DMS79 (cell line): ENCODE data around the gene APP.

Experiments
- DNase-seq: peaks from one replicate; lab custom pipeline; 2025; lab: John Stamatoyannopoulos, UW

Gene APP

DNA sequence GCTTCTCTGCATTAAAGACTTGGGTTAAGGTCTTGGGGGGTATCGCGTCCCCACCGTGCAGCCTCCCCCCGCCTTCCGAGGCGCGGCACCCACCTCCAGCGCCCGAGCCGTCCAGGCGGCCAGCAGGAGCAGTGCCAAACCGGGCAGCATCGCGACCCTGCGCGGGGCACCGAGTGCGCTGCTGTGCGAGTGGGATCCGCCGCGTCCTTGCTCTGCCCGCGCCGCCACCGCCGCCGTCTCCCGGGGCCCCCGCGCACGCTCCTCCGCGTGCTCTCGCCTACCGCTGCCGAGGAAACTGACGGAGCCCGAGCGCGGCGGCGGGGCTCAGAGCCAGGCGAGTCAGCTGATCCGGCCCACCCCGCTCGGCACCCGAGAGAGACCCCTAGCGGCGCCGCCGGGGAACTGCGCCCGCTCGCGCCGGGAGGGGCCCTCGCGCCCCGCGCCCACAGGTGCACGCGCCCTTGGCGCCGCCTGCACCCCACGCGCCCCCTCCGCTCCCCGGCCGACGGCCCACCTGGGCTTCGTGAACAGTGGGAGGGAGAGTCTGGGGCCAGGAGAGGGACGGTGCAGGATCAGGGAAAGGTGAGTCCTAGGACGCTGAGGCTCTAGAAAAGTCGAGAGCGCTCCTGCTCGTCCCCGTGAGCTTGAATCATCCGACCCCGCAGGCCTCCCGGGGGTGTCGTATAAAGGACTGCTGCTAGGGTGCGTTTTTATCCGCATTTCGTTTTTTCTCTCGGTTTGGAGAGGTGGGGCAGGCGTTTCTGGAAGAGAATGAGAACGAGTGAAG, at the start of gene APP:
APP (minus strand) TSS at position 300 of the 787 bp plus-strand sequence; CDS start at position 150, 150 bp downstream.
- peak; percentile 29 for DNase-seq

DNA sequence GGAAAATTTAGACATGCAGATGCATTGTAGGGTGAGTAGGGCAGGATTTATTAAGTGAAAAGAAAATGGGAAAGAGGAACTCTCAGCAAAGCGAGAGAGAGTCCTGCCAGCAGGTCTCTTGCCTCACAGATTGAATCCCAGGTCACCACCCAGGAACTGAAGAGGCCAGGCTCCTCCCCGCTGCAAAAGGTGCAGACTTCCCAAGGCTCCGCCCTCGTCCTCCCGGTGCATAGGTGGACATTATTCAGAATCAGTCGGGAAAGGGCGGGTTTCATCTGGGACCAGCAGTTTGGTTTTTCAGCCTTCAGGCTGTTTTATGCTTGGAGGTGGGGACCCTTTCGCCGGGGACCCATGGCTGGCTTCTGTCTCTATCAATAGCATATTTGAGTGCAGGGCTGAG, 41.6 kb upstream of the APP start:
- no peak for DNase-seq

- no peak for DNase-seq
Measured at GRCh38 chr21:26210614-26211013, 40.0 kb upstream of the APP start.

DNA sequence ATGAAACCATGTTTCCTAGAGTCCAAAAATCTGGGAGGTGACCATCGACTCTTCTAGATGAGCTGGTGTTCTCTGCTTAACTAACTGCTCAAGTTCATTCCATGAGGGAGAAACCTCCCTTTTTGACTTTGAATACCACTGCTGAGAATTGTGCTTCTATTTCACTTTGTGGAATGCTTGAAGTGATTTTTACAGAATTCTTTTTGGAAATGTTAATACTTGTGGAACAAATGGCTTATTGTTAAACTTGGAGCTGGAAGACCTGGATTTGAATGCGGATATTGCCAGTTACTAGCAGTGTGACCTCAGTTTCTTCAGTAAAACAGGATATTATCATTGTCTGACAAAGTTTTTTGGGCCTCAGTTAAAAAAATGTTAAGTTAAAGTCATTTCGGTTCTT, 36.5 kb upstream of the APP start:
- no peak for DNase-seq

GRCh38 chr21:26199456-26199855, 28.9 kb upstream of the APP start:
- DNase-seq = no peak

- DNase-seq = no peak
Measured at GRCh38 chr21:26195708-26196107, 25.1 kb upstream of the APP start.

DNA sequence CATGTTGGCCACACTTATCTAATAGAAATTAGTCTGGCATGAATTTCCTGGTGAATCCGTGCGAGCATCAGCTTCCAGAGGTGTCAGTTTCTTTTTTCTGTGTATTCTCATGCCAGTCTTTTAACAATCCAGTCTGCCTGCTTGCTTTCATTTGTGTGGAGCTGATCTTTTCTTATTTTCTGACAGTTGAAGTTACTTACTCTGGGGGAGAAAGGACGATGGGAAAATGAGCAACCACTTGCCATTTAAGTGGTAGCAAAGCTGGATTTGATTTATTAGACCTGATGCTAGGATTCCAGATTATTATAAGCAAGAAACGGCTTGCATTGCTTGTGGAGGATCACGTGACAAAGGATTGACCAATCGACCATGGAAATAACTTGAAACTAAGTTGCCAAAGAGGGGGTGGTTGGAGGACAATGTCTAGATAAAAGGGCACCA, 24.3 kb upstream of the APP start:
- no peak for DNase-seq

DNA sequence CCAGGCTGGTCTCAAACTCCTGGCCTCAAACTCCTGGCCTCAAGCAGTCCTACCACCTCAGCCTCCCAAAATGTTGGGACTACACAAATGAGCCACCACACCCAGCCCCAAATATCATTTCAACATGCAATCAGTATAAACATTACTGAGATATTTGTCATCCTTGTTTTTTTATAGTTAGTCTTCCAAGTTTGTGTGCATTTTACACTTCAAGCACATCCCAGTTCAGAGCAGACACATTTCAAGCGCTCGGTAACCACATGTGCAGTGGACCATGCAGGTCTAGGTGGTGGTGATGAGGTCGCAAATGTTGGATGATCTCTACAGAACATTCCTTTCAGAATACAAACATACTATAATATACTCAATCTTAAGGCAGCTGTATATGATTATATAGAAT, 23.8 kb upstream of the APP start:
- DNase-seq = no peak

DNA sequence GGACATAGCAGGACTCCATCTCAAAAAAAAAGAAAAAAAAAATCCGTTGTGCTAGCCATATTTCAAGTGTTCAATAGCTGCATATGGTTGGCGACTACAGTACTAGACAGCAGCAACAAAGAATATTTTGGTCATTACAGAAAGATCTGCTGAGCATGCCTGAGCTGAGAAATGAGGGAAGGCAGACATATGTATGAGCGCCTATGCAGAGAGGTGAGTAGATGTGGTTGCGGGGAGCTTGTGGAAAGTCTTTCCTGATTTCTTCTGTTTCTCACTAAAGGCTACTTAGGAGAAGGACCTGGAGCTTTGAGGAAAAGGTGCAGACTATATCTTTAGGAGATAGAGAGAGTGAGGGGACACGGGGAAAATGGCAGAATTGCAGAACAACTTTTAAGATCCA, 21.0 kb upstream of the APP start:
- DNase-seq = no peak

DNA sequence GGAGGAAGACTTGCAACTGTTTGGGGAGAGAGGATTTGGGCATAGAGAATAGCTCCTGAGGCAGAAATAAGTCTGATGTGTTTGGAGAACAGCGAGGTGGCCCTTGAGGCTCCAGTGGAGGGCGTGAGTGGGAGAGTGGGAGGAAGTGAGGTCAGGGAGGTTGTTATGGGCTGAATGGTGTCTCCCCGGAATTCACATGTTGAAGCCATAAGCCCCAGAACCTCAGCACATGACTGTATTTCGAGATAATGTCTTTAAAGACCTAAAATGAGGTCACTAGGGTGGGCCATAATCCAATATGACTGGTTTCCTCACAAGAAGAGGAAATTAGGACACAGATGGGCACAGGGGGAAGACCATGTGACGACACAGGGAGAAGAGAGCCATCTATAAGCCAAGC, 17.9 kb upstream of the APP start:
- no peak for DNase-seq

DNA sequence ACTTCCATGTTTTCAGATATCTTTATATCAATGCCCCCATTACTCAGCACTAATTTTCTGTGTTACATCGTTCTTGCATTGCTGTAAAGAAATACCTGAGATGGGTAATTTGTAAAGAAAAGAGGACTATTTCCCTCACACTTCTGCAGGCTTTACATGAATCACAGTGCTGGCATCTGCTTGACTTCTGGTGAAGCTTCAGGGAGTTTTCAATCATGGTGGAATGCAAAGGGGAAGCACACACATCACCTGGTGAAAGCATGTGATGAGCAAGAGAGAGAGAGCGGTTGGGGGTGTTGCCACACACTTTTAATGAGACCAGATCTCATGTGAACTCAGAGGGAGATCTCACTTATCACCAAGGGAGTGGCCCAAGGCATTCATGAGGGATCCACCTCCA, 14.9 kb upstream of the APP start:
- DNase-seq = no peak

DNA sequence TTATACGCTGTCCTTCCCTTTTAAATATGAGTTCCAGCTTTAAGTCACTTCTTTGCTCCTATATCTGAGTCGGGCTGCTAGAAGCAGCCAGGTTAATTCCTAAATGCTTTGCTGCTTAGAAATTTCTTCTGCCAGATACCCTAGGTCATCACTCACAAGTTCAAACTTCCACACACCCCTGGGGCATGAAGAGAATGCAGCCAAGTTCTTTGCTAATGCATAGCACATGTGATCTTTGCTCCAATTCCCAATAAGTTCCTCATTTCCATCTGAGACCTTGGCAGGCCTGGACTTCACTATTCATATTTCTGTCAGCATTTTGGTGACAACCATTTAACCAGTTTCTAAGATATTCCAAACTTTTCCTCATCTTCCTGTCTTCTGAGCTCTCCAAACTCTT, 14.5 kb upstream of the APP start:
- DNase-seq = no peak

DNA sequence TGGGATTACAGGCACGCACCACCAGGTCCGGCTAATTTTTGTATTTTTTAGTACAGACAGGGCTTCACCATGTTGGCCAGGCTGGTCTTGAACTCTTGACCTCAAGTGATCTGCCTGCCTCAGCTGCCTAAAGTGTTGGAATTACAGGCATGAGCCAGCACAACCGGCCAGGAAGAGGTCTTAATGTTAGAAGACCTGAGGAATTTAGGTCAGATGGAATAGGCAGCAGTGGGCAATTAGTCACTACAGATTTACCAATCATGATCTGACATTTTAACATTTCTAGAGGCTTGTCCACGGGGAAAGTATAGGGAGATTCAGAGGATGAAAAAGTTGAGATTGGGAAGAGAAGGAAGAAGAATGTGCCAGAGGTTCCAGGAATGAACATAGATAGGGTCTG, 8.9 kb upstream of the APP start:
- DNase-seq = no peak

DNA sequence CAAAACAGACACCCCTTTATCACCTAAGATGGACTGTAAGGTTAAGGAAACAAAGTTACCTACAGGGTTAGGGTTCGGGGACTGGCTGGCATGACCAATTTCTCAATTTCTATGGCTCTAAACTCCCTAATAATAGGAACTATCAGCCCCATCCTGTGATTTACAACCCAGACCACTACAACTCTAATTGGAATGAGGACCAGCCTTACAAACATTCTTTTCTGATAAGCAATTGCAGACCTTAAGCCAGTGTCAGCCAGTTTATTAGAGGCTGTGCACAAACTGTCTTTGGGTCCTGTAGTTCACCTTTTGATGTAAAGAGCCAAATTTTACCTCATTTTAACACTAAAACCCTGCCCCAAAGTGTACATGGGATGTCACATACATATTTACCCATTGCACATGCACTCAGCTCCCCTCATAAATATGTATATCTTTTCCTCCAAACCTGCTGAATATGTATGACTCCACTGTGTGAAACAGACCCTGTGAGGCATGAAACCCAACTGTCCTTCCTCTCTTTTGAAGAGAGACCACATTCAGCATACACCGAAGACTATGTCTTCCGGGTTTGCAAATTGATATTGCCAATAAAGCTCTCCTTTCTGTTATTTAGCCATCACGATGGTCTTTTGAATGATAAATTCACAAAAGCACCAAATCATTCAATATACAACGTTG, 7.3 kb upstream of the APP start:
- no peak for DNase-seq

GRCh38 chr21:26177187-26177586, 6.6 kb upstream of the APP start:
- DNase-seq = no peak

DNA sequence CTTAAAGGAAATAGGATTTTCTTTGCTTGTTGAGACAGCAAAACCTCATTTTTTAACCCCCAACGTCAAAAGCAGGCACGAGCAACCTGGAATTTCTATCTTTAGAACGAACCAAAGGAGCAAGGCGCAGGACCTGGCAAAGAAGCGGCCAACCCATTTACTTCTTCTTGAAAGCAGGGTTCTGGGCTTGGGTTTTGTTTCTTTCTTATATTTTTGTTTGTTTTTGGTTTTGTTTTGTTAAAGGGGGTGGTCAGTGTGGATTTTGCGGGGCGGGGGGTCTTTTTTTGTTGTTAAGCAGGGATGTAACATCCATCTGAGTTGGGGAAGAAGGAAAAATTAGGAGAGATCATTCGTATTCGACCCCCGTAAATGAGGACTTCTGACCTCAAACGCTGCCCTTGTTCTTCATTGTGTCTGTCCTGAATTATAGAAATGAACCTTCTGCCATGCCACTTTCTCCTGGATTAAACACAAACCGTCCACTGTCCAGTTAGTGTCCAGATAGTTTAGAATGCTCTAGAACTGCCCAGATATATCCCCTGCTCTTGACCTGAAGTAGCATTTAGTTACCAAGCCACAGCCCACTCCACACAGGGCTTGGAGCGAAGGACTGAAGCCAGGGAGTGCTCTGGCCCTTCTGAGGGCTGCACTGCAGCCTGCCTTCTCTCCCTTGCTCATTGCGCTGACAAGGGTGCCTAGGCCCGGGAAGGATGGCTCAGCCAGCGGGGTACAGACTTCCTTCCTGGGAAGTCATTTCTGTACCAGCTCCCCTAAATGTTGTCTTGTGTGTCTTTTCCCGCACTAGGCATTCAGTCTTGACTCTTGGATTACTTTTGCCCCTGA, 909 bp upstream of the APP start:
- DNase-seq = no peak

GRCh38 chr21:26169611-26170470, 729 bp downstream of the APP start:
- DNase-seq = peak; percentile 19

GRCh38 chr21:26169061-26169610, 1.4 kb downstream of the APP start:
- DNase-seq = peak; percentile 28

DNA sequence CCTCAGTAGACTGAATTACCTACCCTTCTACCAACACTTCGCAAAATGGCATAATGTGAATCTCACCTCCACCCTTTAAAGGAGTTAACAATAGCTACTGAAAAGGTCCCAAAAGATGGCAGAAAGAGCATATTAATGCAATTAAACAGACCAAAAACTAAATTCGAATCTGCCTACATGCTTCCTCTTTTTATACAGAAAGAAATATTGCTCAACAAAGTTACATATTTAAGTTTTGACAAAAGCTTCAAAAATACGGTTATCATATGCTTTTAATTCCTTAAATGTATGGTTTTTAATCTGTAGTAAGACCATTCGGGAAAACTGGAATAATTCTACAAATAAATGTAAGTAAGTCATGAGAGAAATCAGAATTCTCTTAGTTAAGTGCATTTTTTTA, 2.2 kb downstream of the APP start:
- no peak for DNase-seq

DNA sequence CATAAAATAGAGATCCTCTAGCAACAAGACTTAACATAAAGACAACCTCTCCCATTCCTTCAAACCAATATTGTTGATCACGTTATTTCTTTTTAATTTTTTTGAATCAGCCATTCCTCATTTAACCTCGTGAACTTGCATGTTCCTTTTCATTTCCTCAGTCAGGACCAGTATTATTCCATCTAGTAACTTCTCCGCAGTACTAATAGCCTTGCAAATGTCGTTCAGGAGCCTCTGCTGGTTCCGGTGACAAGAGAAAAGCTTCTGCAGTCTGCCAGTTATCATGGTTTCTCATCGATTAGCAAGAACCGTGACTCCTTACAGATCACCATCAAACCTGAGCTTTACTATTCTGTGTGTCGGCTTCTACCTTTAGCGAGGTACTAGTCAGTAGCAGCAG, 3.0 kb downstream of the APP start:
- DNase-seq = no peak

GRCh38 chr21:26165331-26165730, 5.2 kb downstream of the APP start:
- DNase-seq = no peak
